Activated CD4-positive, CD25-positive, alpha-beta regulatory T cell treated with anti-CD3 and anti-CD28 coated beads, Interleukin-2, amount 50 U/mL, for 24 hours (primary cell): ENCODE results near the gene ZNF318.

Source experiments
- ATAC-seq, 2 donors: fragments of 150-1000 bp; cut with Tn5 transposase; one replicate each; pipeline ENCODE4 v1.10.0; 2021; ENCODE audit warnings: mild to moderate bottlenecking in 1 of 2, moderate library complexity in 1 of 2

Gene ZNF318

DNA sequence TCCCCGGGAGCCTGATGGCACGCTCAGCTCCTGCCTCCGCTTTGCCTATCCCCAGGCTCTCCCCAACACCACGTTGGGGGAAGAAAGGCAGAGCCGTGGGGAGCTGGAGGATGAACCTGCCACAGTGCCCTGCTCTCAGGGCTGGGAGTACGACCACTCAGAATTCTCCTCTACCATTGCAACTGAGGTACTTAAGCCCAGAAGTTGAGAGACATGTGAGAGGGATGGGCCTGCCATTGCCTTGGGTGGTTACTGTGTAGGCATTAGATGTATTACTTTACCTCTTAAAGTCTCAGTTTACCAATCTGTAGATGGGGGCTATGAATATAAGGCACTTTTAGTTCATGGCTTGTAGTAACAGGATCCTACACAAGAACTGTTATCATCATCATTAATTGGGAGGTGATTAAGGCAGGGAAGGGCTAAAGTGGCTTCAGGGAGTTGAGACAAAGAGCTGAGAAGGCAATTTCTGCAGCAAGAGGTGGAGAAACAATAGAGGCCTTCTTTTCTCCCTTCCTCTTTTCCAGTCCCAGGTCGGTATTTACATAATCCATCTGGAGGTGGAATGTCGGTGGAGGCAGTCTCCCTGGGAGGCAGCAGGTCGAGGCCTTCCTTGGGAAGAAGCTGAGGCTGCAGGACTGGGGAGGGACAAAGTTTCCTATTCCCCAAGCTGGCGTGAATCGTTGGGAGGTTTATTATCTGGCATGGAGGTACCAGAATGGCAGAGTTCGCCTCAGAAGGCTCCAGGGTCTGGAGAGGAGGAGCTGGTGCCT is 70.7 kb downstream of the ZNF318 start:
- ATAC-seq: no peak

- no peak for ATAC-seq
Measured at GRCh38 chr6:43297644-43298564, 71.5 kb downstream of the ZNF318 start, which contains the start of gene SLC22A7. Gene SLC22A7, plus strand, starts transcription at chr6:43298260. Its CDS starts 99 bp downstream, at chr6:43298359.

DNA sequence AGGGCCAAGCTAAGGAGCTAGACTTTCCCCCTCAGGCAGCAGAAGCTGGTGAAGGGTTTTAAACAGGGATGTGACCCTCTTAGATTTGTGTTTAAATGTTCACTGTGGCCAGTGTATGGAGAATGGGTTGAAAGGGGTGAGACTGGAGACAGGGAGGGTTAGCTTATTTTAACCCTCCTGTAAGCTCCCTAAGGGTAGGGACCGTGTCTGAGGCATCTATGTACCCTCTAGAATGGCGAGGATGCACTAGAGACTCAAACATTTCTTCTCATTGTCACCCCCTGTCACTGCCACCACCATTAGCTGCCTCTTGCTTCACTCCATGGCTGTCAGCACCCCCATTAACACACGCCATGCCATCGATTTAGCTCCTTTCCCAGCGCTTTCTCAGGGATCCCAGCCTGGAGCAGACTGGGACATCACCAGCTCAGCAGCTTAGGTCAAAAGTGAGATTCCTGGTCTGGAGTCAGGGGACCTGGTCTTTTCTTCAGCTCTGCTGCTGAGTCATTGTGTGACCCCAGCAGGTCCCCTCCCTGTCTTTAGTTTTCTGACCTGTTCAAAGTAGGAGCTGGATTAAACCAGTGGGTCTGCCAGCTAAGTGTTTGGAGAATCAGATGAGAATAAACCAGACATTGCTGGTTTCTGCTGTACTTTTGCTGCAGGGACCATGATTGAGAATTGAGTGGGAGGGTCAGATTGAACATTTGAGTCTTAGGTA is 72.5 kb downstream of the ZNF318 start:
- no peak for ATAC-seq

GRCh38 chr6:43295456-43295855 is 74.0 kb downstream of the ZNF318 start:
- no peak for ATAC-seq

GRCh38 chr6:43294536-43294935 is 74.9 kb downstream of the ZNF318 start:
- ATAC-seq: no peak

GRCh38 chr6:43293698-43294097 is 75.7 kb downstream of the ZNF318 start:
- no peak for ATAC-seq

DNA sequence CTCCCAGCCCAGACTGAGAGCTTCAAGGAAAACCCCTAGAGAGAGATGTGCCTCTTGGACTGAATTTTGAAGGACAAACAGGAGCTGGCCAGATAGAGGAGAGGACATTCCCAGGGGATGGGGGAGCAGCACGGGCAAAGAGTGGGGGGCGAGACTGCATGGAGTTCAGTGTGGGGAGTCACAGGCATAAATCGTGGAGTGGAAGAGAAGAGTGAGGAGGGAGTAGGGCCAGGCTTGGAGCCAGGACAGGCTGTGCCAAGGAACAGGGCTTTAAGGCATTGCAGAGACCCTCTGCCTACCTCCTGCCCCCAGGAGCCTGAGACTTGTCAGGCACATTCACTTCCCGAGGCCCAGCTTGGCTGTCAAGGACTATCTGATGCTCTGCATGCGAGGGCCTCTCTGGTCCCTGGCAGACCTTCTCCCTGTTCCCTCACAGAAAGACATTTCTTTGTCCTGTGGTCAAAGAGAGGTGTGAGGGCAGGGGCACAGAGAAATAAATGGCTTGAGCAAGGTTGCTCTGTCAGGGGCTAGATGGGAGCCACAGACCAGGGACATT is 76.6 kb downstream of the ZNF318 start:
- ATAC-seq: no peak

DNA sequence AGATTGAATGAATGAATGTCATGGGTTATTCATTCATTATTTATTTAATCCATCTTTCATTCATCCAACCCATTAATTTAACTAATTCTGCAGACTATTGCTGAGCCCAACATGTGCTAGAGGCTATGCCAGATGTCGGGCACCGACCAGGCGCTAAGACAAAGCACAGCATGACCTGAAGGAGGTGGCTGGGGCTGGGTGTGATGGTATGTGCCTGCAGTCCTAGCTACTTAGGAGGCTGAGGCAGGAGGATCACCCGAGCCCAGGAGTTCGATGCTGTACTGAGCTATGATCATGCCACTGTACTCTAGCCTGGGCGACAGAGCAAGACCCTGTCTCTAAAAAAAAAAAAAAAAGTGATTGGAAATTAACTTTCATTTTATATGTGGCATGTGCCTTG is 77.1 kb downstream of the ZNF318 start:
- ATAC-seq: no peak

DNA sequence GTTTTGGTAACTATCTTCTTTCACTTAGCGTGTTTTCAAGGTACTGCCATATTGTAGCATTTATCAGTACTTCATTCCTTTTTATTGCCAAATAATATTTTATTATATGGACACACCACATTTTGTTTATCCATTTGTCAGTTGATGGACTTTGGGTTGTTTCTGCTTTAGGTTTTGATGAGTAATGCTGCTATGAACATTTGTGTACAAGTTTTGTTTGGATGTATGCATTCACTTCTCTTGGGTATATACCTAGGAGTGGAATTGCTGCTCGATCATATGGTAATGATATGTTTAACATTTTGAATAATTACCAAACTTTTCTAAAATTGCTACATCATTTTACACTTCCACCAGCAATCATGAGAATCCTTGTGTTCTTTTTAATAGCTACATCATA is 77.7 kb downstream of the ZNF318 start:
- ATAC-seq: no peak

DNA sequence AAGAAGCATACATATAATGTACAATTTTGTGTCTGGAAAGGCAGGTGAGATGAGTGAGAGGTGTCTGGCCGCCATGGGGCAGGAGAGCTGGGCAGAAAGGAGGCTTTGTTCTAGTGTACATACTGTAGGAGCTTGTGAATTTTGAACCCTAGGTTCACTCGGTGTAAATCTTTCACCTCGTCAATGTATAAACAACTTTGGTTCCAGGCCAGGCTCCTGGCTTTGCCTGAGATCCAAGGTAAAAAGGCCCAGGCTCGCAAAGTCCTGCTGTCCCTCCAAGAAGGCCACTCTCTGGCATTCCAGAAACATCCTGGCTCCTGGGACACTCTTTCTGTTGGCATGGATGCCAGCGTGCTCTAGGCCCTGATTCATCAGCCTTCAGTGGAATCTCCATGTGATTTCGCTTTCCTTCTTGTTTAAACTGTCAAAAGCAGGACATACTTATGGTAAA is 78.5 kb downstream of the ZNF318 start:
- ATAC-seq: no peak

DNA sequence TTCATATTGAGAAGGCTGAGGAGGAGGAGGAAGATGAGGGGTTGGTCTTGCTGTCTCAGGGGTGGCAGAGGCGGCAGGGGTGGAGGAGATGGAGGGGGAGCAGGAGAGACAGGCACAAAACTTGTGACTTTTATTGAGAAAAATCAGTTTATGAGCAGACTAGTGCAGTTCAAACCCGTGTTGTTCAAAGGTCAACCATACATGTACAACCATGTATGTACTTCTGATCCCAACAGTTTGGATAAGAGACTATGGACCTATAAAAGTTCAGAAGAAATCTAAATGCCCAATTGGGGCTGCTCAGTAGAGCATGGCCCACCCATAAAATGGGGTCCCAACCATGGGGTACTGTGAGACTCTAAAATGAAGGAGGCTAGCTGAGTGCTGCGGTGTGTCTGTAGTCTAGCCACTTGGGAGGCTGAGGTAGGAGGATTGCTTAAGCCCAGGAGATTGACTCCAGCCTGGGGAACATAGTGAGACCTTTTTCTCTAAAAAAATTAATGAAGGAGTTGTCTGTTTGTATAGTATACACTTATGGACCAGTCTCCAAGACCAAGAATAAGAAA is 79.0 kb downstream of the ZNF318 start:
- no peak for ATAC-seq

- no peak for ATAC-seq
Measured at GRCh38 chr6:43287717-43288679, 81.4 kb downstream of the ZNF318 start.

GRCh38 chr6:43286980-43287716 is 82.3 kb downstream of the ZNF318 start:
- ATAC-seq: no peak

DNA sequence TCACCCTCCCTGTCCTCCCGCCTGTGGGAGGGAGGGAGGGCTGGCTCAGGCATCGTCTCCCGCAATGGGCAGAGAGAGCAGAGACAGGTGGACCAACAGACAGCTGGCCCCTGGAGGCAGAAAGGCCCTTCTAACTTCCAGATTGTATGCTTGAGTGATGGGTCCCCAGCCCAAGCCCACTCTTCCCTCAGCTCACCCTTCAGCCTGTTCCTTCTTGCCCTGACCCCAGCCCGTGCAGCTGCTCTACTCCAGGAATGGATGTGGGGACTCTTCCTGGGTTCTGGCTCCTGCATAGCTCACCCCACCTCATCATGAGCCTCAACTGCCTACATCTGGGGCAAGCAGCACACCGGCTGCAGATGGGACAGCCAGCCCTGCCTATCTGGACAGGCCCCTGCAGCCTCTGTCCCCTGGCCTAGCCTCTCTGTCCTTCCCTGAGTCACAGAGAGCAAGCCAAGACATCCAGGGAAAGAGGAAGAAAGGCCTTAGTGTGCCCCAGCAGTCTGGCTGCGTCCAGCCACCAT is 82.9 kb downstream of the ZNF318 start:
- no peak for ATAC-seq
